K562 (cell line): ENCODE measurements around the gene DHTKD1. TPM values are rescaled to one million over a fixed set of nuclear protein-coding genes. Genes with fewer than 3 reads are reported as not detected.

Source experiments
- CAMTA2 ChIP-seq: fragments of 250-450 bp; sonication (Bioruptor Pico); conservative IDR thresholded peaks from 2 replicates; pipeline ENCODE4 v1.5.1; 2022
- CHD1 ChIP-seq: fragments of 200-600 bp; sonication (generic); IDR thresholded peaks from one replicate; pipeline ENCODE4 v1.6.1; 2012; ENCODE audit warnings: mild to moderate bottlenecking, moderate library complexity, low read length, inconsistent platforms
- CXXC5 ChIP-seq: fragments of 250-450 bp; sonication (Bioruptor Pico); IDR thresholded peaks from 2 replicates; pipeline ENCODE4 v1.8.0; 2022; ENCODE audit warnings: inconsistent platforms, mild to moderate bottlenecking, moderate library complexity
- GATA2 ChIP-seq: sonication (generic); formaldehyde crosslinking; IDR thresholded peaks from 2 replicates; pipeline ENCODE4 v1.4.0; 2020; ENCODE audit warnings: mild to moderate bottlenecking, missing genetic modification reagents
- HIVEP1 ChIP-seq: fragments of 250-450 bp; sonication (Bioruptor Pico); IDR thresholded peaks from 2 replicates; pipeline ENCODE4 v1.4.0; 2020; ENCODE audit warnings: mild to moderate bottlenecking
- KDM4B ChIP-seq, 2 experiments: fragments of 450-650 bp in 1 of 2; sonication (generic) in 1 of 2; IDR thresholded peaks; 2 replicates each; pipeline ENCODE4 v1.6.1; 2016 to 2017; ENCODE audit warnings: borderline replicate concordance in 2 of 2, antibody characterized with exemption in 1 of 2, low read depth in 1 of 2, mild to moderate bottlenecking in 1 of 2
- NCOA2 ChIP-seq, 2 experiments: fragments of 450-650 bp; IDR thresholded peaks; 2 replicates each; pipeline ENCODE4 v1.6.1; 2018; ENCODE audit warnings: mild to moderate bottlenecking in 2 of 2, moderate library complexity in 1 of 2; ENCODE audit not compliant: partially characterized antibody in 2 of 2
- PCBP2 ChIP-seq: fragments of 200-400 bp; formaldehyde crosslinking; IDR thresholded peaks from 2 replicates; pipeline ENCODE4 v1.6.1; 2018; ENCODE audit warnings: low read length, low read depth, mild to moderate bottlenecking, moderate library complexity; ENCODE audit not compliant: poor library complexity, severe bottlenecking
- PHTF2 ChIP-seq: fragments of 250-450 bp; sonication (Bioruptor Pico); IDR thresholded peaks from 2 replicates; pipeline ENCODE4 v1.5.0; 2021; ENCODE audit warnings: mild to moderate bottlenecking
- SIRT6 ChIP-seq: IDR thresholded peaks from one replicate; pipeline ENCODE4 v1.6.1; 2012; ENCODE audit warnings: low read depth, mild to moderate bottlenecking, control low read depth, inconsistent platforms, low read length, moderate library complexity
- SMARCB1 ChIP-seq: IDR thresholded peaks from 2 replicates; pipeline ENCODE4 v1.6.1; 2011; ENCODE audit warnings: improper control_type of control experiment, low read depth; ENCODE audit not compliant: insufficient read length
- SNIP1 ChIP-seq: fragments of 450-650 bp; IDR thresholded peaks from 2 replicates; pipeline ENCODE4 v1.7.1; 2017; ENCODE audit warnings: low read depth, mild to moderate bottlenecking
- TEAD2 ChIP-seq: fragments of 450-650 bp; IDR thresholded peaks from 2 replicates; pipeline ENCODE4 v1.6.1; 2016; ENCODE audit warnings: missing genetic modification characterization, control low read depth, missing compliant biosample characterization
- ZNF282 ChIP-seq: sonication (generic); formaldehyde crosslinking; IDR thresholded peaks from 2 replicates; pipeline ENCODE4 v1.8.1; 2023; ENCODE audit warnings: missing genetic modification reagents
- ZNF311 ChIP-seq: fragments of 250-450 bp; sonication (Bioruptor Pico); IDR thresholded peaks from 2 replicates; pipeline ENCODE4 v1.4.0; 2020; ENCODE audit warnings: mild to moderate bottlenecking, moderate library complexity
- polyA plus RNA-seq, 8 experiments: library from polyadenylated mRNA; depleted of rRNA in 4 of 8; stranded (reverse) in 5 of 8; unstranded in 3 of 8; fragments of >200 nt; fragmentation: Nextera tagmentation in 2 of 8; fragmentation: Illumina TruSeq in 1 of 8; extraction: Ambion mirVana in 2 of 8; extraction: Trizol in 1 of 8; gene quantifications; 2 replicates each; pipeline versions ENCODE4 v1.2.1 to v1.2.3, GENCODE V29; 2011 to 2014; ENCODE audit warnings: inconsistent platforms in 1 of 8, missing spikeins in 1 of 8
- total RNA-seq, 7 experiments: library from RNA; depleted of rRNA in 6 of 7; stranded (reverse); fragments of >200 nt in 6 of 7; fragmentation: Illumina TruSeq in 2 of 7; extraction: Trizol in 2 of 7; gene quantifications; 2 replicates each; pipeline versions ENCODE4 v1.2.1 to v1.2.3, GENCODE V29; 2011 to 2021; ENCODE audit warnings: low replicate concordance in 1 of 7
- TF ChIP-seq, protein P1 (sequence below), 2 experiments: fragments of 450-650 bp; conservative IDR thresholded peaks; 2 replicates each; pipeline ENCODE4 v1.6.1; 2017; ENCODE audit warnings: mild to moderate bottlenecking in 2 of 2, moderate library complexity in 2 of 2
- TF ChIP-seq, protein P2 (sequence below): sonication (generic); formaldehyde crosslinking; IDR thresholded peaks from 2 replicates; pipeline ENCODE4 v1.8.0; 2023; ENCODE audit warnings: mild to moderate bottlenecking, missing genetic modification reagents

The DHTKD1 gene
- total and polyA plus RNA-seq, 9 of the 15 experiments (the other 6 are each of a cell fraction or from before 2014, with no cell fraction given) = 3.1 to 19.7 (median 6.8) TPM

- TF ChIP-seq NCOA2 (IDR thresholded peaks at IDR 0.05; ENCODE audit: partially characterized antibody in 2 of 2) = peak in 1 of 2 experiments; percentile 99
- no peak for TF ChIP-seq PHTF2 (CRISPR knock-in tag)
- no peak for TF ChIP-seq SIRT6
- TF ChIP-seq CAMTA2 = no peak
- TF ChIP-seq ZNF311 (CRISPR knock-in tag) = no peak
- TF ChIP-seq GATA2 (CRISPR knock-in tag) = no peak
- no peak for TF ChIP-seq CHD1
- TF ChIP-seq SMARCB1 = no peak
- TF ChIP-seq SNIP1 = no peak
- TF ChIP-seq, protein P1, sequence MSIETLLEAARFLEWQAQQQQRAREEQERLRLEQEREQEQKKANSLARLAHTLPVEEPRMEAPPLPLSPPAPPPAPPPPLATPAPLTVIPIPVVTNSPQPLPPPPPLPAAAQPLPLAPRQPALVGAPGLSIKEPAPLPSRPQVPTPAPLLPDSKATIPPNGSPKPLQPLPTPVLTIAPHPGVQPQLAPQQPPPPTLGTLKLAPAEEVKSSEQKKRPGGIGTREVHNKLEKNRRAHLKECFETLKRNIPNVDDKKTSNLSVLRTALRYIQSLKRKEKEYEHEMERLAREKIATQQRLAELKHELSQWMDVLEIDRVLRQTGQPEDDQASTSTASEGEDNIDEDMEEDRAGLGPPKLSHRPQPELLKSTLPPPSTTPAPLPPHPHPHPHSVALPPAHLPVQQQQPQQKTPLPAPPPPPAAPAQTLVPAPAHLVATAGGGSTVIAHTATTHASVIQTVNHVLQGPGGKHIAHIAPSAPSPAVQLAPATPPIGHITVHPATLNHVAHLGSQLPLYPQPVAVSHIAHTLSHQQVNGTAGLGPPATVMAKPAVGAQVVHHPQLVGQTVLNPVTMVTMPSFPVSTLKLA (conservative IDR thresholded peaks at IDR 0.05) = peak; percentile 75 to 82
- TF ChIP-seq HIVEP1 (CRISPR knock-in tag) = no peak
- peak in 1 of 2 experiments; percentile 68; a peak in 1 of 4 replicates for TF ChIP-seq KDM4B (IDR thresholded peaks at IDR 0.05; ENCODE audit: borderline replicate concordance in 2 of 2, low read depth in 1 of 2)
- TF ChIP-seq, protein P2, sequence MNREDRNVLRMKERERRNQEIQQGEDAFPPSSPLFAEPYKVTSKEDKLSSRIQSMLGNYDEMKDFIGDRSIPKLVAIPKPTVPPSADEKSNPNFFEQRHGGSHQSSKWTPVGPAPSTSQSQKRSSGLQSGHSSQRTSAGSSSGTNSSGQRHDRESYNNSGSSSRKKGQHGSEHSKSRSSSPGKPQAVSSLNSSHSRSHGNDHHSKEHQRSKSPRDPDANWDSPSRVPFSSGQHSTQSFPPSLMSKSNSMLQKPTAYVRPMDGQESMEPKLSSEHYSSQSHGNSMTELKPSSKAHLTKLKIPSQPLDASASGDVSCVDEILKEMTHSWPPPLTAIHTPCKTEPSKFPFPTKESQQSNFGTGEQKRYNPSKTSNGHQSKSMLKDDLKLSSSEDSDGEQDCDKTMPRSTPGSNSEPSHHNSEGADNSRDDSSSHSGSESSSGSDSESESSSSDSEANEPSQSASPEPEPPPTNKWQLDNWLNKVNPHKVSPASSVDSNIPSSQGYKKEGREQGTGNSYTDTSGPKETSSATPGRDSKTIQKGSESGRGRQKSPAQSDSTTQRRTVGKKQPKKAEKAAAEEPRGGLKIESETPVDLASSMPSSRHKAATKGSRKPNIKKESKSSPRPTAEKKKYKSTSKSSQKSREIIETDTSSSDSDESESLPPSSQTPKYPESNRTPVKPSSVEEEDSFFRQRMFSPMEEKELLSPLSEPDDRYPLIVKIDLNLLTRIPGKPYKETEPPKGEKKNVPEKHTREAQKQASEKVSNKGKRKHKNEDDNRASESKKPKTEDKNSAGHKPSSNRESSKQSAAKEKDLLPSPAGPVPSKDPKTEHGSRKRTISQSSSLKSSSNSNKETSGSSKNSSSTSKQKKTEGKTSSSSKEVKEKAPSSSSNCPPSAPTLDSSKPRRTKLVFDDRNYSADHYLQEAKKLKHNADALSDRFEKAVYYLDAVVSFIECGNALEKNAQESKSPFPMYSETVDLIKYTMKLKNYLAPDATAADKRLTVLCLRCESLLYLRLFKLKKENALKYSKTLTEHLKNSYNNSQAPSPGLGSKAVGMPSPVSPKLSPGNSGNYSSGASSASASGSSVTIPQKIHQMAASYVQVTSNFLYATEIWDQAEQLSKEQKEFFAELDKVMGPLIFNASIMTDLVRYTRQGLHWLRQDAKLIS (CRISPR knock-in tag) = no peak
- no peak for TF ChIP-seq ZNF282 (CRISPR knock-in tag)
- peak; percentile 72; the same call in 1 of the 2 replicates for TF ChIP-seq CXXC5 (CRISPR knock-in tag)
- TF ChIP-seq TEAD2 = no peak
- TF ChIP-seq PCBP2 = no peak
Observed at GRCh38 chr10:12042797-12043651, 25.7 kb upstream of the DHTKD1 start, which contains the start of gene UPF2 (continued).
